ENCODE measurements around the gene LRRC10B.
A peak's percentile ranks its signal among the peaks of the same experiment; 100 is the strongest.

Gene LRRC10B

DNA sequence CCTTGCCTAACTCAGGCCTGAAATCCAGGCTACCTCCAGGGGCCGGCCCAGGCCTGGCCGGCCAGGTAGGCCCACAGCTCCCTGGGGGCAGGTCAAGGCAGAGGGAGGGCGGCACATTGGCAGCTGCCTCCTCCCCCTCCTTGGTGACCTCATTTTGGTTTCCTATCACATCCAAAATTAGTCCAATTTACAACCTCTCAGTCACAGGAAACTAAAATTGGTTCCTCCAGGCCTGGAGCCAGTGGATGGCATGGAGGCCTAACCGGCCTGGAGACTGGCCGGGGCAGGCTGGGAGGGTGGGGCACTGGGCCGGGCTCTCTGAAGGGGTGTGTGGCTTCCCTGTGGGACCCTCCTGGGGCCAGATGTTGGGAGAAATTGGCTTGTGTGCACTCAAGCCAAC lies 35.9 kb downstream of the LRRC10B start:
- no peak for FAIRE-seq
- no peak for DNase-seq (ENCODE audit: low spot score)

DNA sequence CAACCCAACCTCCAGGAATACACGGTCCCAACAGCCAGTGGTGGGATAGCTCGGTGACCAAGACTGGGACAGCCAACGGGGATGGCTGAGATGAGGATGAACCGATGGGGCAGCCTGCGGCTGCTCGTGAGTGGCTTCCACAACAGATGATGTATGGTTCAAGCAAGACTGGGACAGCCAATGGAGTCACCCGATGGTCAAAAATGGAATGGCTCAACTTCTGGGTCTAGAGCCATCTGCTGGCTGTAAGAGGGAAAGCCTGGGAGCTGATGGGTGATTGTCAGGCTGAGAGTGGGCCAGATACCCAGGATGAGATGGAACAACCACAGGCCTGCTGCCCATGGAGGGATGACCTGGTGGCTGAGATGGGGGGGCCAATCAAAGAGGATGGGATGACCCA lies 36.8 kb downstream of the LRRC10B start:
- DNase-seq (ENCODE audit: low spot score) = no peak
- FAIRE-seq = no peak

- DNase-seq (ENCODE audit: low spot score) (no peak), FAIRE-seq (no peak)
These were observed 37.4 kb downstream of the LRRC10B start for GRCh38 chr11:61545921-61546320.

- FAIRE-seq (no peak), DNase-seq (ENCODE audit: low spot score) (no peak)
These were observed 38.1 kb downstream of the LRRC10B start for GRCh38 chr11:61546663-61547062.

- DNase-seq (ENCODE audit: low spot score) = no peak
- FAIRE-seq = no peak
These were observed 38.7 kb downstream of the LRRC10B start for GRCh38 chr11:61547246-61547645.

DNA sequence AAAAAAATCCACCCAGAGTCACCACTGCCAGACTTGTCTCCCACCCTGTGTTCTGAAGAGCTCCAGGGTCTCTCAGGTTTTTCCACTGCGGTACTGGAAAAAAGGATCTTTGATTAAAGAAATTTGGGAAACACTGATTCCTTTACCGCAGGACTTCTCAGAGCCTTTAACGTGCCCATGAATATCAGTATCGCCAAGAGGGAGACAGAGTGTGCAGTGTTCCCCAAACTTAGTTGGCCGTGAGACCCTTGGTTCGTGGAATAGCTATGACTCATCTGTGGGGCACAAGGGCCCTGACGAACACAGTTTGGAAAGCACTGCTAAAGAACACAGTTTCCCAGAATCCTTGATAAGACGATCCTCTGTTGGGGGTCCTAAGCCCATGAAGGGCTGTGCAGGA lies 40.6 kb downstream of the LRRC10B start:
- FAIRE-seq = no peak
- no peak for DNase-seq (ENCODE audit: low spot score)

GRCh38 chr11:61549662-61550568 lies 41.4 kb downstream of the LRRC10B start:
- FAIRE-seq (no peak), DNase-seq (ENCODE audit: low spot score) (no peak)

GRCh38 chr11:61550665-61551227 lies 42.2 kb downstream of the LRRC10B start:
- no peak for DNase-seq (ENCODE audit: low spot score)
- FAIRE-seq = no peak

GRCh38 chr11:61551634-61552033 lies 43.1 kb downstream of the LRRC10B start:
- DNase-seq (ENCODE audit: low spot score) (peak; percentile 66), FAIRE-seq (no peak)

DNA sequence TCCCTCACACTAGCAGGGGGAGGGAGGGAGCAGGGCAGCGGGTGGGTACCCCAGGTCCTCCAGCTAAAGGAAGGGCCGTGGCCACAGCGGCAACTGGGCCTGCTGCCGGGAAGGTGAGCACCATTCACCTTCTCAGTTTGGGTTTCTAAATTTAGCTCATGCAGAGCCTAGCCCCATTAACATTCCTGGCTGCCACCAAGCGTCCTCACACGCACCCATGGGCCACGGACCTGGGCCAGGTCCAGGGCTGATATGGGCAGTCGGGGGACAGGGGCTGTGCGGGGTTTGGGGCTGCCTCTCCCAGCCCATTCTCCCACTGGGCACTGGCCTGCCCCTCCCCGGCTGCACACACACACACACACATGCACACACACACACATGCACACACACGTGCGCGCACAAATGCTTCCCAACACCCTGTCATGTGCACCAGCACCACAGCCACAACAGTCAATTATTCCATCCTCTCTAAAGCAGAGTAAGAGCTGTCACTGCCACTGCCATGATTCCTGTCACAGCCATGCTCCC lies 43.6 kb downstream of the LRRC10B start:
- peak; percentile 19 for DNase-seq (ENCODE audit: low spot score)
- no peak for FAIRE-seq

GRCh38 chr11:61553373-61554171 lies 45.0 kb downstream of the LRRC10B start:
- DNase-seq (ENCODE audit: low spot score) (no peak), FAIRE-seq (no peak)

DNA sequence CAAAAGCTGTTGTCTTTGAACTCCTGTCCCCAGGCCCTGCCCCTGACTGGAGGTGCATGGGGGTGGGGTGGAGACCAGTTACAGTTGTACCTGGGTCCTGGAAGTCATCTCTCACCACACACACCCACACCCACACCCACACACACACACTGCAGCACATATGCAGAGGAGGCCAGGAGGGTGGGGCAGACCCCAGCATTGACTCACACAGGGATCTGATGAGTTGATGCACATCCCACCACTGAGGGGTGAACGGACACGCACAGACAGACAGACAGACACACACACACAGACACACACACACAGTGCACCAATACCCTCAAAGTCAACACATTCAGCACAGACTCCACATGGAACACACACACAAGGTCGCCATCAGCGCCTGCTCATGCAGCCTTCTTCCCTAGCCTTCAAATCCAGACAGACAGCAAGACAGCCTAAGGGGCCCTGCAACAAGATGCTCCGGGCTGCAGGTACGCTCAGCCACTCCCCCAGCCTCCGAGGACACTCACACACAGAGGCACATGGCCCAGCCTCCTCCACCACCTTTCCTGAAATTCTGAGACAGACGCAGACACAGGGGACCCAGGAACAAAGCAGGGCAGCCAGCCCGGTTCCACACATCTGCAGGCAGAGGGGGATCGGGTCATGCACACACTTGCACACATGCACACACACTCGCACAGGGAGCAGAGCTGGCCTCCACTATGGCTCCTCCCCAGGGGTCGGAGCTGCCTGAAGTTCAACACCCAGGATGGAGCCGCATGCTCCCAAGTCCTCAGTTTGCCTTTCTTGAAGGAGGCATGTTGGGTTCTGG lies 45.8 kb downstream of the LRRC10B start:
- DNase-seq (ENCODE audit: low spot score) = no peak
- no peak for FAIRE-seq

DNA sequence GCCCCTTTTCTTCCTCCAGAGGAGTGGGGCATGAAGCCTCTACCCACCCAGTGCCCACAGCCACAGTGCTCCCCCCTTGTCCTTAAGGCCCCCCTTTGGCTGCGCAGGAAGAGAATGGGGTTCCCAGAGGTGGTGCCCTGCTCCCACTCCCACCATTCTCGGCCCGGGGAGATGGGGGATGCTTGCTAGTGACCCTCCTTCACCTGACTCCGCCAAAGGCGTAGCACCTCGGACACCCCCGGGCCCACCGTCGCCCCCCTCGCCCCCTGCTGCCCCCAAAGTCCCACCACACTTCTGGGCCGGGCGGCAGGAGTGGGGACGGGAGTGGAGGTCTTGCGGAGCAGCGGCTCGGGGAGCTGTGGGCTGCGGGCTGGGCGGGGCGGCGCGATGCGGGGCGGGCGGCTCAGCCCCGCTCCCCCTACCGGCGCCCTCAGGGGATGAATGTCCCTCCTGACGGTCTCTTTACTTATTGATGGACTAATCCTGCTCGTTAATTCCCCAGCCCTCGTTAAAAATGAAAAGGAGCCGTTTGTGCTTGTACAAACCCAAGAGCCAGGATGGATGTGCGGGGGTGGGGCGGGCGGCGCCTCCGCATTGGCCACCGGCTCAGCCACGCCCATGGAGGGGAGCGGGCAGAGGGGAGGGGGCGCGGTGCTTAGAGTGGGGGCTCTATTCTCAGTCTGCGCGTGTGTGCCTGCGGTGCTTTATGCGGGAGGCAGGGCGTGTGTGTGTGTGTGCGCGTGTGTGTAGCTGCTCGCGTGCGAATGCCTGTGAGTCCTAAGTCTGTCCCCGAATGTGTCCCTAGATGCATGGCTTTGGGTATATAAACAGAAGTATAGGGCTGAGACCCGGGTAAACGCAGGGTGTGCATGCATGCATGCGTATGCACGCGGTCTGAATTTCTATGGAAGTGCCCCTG lies 46.8 kb downstream of the LRRC10B start:
- FAIRE-seq (no peak), DNase-seq (ENCODE audit: low spot score) (no peak)

DNA sequence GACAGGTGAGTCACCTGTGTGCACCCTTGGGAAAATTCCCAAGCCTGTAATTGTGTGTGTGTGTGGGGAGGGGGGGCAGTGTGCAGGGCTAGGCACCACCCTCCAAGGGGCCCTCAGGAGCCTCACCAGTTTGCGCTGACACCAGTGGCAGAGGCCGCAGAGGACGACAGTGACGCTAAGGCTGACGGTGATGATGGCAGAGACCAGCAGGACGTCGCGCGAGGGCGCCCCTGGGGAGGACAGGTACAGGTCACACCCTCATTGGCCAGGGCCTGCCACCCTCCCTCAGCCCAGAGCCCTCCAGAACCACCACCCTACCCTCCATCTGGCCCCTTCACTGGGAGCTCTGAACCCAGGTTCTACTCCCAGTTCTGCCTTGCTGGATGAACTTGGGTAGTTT lies 47.4 kb downstream of the LRRC10B start:
- DNase-seq (ENCODE audit: low spot score) (no peak), FAIRE-seq (no peak)

GRCh38 chr11:61556621-61557020 lies 48.1 kb downstream of the LRRC10B start:
- no peak for FAIRE-seq
- no peak for DNase-seq (ENCODE audit: low spot score)

Data from urothelium cell line (cell line).